HL-60 (cell line): ENCODE results near the gene ALPK1.

Source experiments
- GABPA ChIP-seq: IDR thresholded peaks from 2 replicates; pipeline ENCODE4 v1.6.1; 2012; ENCODE audit warnings: low read depth
- POLR2AphosphoS5 ChIP-seq: IDR thresholded peaks from 2 replicates; pipeline ENCODE4 v1.6.1; 2012; ENCODE audit warnings: low read depth
- SPI1 ChIP-seq: IDR thresholded peaks from 2 replicates; pipeline ENCODE4 v1.6.1; 2012; ENCODE audit warnings: low read depth, mild to moderate bottlenecking, borderline replicate concordance
- TF ChIP-seq, protein P1 (sequence below): IDR thresholded peaks from one replicate; pipeline ENCODE4 v1.5.1; 2011; ENCODE audit warnings: low read length, control low read depth, inconsistent platforms; ENCODE audit not compliant: insufficient read depth

DNA sequence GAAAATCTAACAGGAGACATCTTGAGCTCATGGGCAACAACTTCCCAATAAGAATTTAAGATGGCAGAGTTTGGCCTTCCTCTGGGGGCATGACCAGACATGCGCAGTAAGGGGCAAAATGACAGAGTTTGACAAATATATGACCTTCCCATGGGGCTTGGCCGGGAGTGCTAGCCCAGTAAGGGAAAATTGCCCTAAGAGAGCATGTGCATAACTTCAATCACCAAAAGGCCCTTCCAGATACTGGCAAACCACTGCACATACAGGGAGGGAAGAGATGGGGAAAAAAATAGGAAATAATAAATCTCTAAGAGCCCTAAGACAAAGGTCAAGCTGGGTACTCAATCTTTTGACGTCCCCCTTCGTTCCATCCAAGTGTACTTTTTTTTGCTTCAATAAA is 24.9 kb upstream of the ALPK1 start:
- TF ChIP-seq, protein P1, sequence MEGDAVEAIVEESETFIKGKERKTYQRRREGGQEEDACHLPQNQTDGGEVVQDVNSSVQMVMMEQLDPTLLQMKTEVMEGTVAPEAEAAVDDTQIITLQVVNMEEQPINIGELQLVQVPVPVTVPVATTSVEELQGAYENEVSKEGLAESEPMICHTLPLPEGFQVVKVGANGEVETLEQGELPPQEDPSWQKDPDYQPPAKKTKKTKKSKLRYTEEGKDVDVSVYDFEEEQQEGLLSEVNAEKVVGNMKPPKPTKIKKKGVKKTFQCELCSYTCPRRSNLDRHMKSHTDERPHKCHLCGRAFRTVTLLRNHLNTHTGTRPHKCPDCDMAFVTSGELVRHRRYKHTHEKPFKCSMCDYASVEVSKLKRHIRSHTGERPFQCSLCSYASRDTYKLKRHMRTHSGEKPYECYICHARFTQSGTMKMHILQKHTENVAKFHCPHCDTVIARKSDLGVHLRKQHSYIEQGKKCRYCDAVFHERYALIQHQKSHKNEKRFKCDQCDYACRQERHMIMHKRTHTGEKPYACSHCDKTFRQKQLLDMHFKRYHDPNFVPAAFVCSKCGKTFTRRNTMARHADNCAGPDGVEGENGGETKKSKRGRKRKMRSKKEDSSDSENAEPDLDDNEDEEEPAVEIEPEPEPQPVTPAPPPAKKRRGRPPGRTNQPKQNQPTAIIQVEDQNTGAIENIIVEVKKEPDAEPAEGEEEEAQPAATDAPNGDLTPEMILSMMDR = no peak
- no peak for TF ChIP-seq GABPA
- no peak for TF ChIP-seq SPI1
- TF ChIP-seq POLR2AphosphoS5 = no peak
